Measurements from ENCODE around the gene CAPRIN2. TPM values are rescaled to one million over a fixed set of nuclear protein-coding genes. Genes with fewer than 3 reads are reported as not detected.

CAPRIN2 gene
- total and polyA plus RNA-seq, 2 experiments from 2014 or later: 36.5 to 41.3 TPM

DNA sequence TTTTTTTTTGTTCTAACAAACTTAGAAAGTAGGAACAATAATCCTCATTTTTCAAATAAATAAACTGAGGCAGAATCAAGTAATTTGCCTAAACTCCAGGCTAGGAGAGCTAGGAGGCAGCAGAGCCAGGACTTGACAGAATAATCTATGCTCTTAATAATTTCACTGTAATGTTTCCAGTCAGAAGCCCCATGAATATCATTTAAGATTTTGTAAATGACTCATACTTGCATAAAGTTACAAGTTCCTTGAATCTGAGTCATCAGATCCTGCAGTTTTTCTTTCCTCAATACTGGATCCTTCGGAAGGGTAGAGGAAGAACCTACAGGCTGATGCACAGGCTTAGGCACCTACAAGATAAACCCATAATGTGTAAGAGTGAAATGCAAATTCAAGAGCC is 29.0 kb downstream of the CAPRIN2 start:
- H3F3A ChIP-seq (replicated peaks; ENCODE audit: low read depth): no peaks in the 10 kb centered on the region
- DNase-seq (ENCODE audit: low spot score) (no peak), ATAC-seq (no peak)
- H4K20me1 ChIP-seq (replicated peaks; ENCODE audit: insufficient read depth): peaks cover 12% of the 10 kb centered on the region
- H3K9me2 ChIP-seq (ENCODE audit: insufficient read depth): no peaks in the 10 kb centered on the region
- no peak overlapping the region for H3K4me3 Mint-ChIP-seq
- no peaks in the 10 kb centered on the region for H3K27me3 Mint-ChIP-seq (ENCODE audit: insufficient read depth, low read depth, poor library complexity)
- TF ChIP-seq CREB1 (CRISPR knock-in tag; IDR thresholded peaks at IDR 0.05; ENCODE audit: low read depth): no peak
- TF ChIP-seq, protein P1, sequence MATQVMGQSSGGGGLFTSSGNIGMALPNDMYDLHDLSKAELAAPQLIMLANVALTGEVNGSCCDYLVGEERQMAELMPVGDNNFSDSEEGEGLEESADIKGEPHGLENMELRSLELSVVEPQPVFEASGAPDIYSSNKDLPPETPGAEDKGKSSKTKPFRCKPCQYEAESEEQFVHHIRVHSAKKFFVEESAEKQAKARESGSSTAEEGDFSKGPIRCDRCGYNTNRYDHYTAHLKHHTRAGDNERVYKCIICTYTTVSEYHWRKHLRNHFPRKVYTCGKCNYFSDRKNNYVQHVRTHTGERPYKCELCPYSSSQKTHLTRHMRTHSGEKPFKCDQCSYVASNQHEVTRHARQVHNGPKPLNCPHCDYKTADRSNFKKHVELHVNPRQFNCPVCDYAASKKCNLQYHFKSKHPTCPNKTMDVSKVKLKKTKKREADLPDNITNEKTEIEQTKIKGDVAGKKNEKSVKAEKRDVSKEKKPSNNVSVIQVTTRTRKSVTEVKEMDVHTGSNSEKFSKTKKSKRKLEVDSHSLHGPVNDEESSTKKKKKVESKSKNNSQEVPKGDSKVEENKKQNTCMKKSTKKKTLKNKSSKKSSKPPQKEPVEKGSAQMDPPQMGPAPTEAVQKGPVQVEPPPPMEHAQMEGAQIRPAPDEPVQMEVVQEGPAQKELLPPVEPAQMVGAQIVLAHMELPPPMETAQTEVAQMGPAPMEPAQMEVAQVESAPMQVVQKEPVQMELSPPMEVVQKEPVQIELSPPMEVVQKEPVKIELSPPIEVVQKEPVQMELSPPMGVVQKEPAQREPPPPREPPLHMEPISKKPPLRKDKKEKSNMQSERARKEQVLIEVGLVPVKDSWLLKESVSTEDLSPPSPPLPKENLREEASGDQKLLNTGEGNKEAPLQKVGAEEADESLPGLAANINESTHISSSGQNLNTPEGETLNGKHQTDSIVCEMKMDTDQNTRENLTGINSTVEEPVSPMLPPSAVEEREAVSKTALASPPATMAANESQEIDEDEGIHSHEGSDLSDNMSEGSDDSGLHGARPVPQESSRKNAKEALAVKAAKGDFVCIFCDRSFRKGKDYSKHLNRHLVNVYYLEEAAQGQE (IDR thresholded peaks at IDR 0.05; ENCODE audit: unreplicated experiment): no peak
- TF ChIP-seq, protein P2, sequence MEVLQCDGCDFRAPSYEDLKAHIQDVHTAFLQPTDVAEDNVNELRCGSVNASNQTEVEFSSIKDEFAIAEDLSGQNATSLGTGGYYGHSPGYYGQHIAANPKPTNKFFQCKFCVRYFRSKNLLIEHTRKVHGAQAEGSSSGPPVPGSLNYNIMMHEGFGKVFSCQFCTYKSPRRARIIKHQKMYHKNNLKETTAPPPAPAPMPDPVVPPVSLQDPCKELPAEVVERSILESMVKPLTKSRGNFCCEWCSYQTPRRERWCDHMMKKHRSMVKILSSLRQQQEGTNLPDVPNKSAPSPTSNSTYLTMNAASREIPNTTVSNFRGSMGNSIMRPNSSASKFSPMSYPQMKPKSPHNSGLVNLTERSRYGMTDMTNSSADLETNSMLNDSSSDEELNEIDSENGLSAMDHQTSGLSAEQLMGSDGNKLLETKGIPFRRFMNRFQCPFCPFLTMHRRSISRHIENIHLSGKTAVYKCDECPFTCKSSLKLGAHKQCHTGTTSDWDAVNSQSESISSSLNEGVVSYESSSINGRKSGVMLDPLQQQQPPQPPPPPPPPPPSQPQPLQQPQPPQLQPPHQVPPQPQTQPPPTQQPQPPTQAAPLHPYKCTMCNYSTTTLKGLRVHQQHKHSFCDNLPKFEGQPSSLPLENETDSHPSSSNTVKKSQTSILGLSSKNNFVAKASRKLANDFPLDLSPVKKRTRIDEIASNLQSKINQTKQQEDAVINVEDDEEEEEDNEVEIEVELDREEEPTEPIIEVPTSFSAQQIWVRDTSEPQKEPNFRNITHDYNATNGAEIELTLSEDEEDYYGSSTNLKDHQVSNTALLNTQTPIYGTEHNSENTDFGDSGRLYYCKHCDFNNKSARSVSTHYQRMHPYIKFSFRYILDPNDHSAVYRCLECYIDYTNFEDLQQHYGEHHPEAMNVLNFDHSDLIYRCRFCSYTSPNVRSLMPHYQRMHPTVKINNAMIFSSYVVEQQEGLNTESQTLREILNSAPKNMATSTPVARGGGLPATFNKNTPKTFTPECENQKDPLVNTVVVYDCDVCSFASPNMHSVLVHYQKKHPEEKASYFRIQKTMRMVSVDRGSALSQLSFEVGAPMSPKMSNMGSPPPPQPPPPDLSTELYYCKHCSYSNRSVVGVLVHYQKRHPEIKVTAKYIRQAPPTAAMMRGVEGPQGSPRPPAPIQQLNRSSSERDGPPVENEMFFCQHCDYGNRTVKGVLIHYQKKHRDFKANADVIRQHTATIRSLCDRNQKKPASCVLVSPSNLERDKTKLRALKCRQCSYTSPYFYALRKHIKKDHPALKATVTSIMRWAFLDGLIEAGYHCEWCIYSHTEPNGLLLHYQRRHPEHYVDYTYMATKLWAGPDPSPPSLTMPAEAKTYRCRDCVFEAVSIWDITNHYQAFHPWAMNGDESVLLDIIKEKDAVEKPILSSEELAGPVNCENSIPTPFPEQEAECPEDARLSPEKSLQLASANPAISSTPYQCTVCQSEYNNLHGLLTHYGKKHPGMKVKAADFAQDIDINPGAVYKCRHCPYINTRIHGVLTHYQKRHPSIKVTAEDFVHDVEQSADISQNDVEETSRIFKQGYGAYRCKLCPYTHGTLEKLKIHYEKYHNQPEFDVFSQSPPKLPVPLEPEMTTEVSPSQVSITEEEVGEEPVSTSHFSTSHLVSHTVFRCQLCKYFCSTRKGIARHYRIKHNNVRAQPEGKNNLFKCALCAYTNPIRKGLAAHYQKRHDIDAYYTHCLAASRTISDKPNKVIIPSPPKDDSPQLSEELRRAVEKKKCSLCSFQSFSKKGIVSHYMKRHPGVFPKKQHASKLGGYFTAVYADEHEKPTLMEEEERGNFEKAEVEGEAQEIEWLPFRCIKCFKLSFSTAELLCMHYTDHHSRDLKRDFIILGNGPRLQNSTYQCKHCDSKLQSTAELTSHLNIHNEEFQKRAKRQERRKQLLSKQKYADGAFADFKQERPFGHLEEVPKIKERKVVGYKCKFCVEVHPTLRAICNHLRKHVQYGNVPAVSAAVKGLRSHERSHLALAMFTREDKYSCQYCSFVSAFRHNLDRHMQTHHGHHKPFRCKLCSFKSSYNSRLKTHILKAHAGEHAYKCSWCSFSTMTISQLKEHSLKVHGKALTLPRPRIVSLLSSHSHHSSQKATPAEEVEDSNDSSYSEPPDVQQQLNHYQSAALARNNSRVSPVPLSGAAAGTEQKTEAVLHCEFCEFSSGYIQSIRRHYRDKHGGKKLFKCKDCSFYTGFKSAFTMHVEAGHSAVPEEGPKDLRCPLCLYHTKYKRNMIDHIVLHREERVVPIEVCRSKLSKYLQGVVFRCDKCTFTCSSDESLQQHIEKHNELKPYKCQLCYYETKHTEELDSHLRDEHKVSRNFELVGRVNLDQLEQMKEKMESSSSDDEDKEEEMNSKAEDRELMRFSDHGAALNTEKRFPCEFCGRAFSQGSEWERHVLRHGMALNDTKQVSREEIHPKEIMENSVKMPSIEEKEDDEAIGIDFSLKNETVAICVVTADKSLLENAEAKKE (CRISPR knock-in tag; IDR thresholded peaks at IDR 0.05): no peak
- TF ChIP-seq NANOG (IDR thresholded peaks at IDR 0.05; ENCODE audit: borderline replicate concordance): no peak
- no peak for TF ChIP-seq EZH2 (IDR thresholded peaks at IDR 0.05; ENCODE audit: low read depth, unreplicated experiment)
- TF ChIP-seq STAT1 (IDR thresholded peaks at IDR 0.05; ENCODE audit: unreplicated experiment): no peak
- TF ChIP-seq, protein P3, sequence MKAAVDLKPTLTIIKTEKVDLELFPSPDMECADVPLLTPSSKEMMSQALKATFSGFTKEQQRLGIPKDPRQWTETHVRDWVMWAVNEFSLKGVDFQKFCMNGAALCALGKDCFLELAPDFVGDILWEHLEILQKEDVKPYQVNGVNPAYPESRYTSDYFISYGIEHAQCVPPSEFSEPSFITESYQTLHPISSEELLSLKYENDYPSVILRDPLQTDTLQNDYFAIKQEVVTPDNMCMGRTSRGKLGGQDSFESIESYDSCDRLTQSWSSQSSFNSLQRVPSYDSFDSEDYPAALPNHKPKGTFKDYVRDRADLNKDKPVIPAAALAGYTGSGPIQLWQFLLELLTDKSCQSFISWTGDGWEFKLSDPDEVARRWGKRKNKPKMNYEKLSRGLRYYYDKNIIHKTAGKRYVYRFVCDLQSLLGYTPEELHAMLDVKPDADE (IDR thresholded peaks at IDR 0.05): no peak
- no peak for TF ChIP-seq ZNF114 (CRISPR knock-in tag; IDR thresholded peaks at IDR 0.05)
- TF ChIP-seq EZH2phosphoT487 (IDR thresholded peaks at IDR 0.05; ENCODE audit: unreplicated experiment): no peak
- no peaks in the 10 kb centered on the region for H3K4me1 ChIP-seq (ENCODE audit: insufficient read depth)
- no peaks in the 10 kb centered on the region for H3K4me1 Mint-ChIP-seq
- no peak overlapping the region for H3K4me3 ChIP-seq
- H3K4me2 ChIP-seq: no peak overlapping the region
- H3K27ac Mint-ChIP-seq: no peak overlapping the region
- no peak overlapping the region for H3K27ac ChIP-seq (ENCODE audit: low read depth)
- no peaks in the 10 kb centered on the region for H3K27me3 ChIP-seq (ENCODE audit: insufficient read depth)
- peaks cover 21% of the 10 kb centered on the region for H3K79me2 ChIP-seq (replicated peaks; ENCODE audit: insufficient read depth)
- H2AFZ ChIP-seq: no peak overlapping the region
- H3K9me3 Mint-ChIP-seq: no peaks in the 10 kb centered on the region
- peaks cover 22% of the 10 kb centered on the region; the same call in 1 of the 2 replicates for H3K36me3 ChIP-seq (ENCODE audit: insufficient read depth)
- H3K36me3 Mint-ChIP-seq (ENCODE audit: low read depth): peaks cover 49% of the 10 kb centered on the region
